Mucosa of descending colon (tissue), 3 donors: ENCODE results near the gene MAP4K1. TPM values are rescaled to one million over a fixed set of nuclear protein-coding genes. Genes with fewer than 3 reads are reported as not detected.

Experiments used
- ATAC-seq: fragments of 200-7000 bp; cut with Tn5 transposase; one replicate; pipeline ENCODE4 v1.9.1; 2020; ENCODE audit warnings: mild to moderate bottlenecking, moderate library complexity
- DNase-seq, 3 donors: peaks; one replicate each; pipeline ENCODE4 v3.0.0-alpha.2; 2020
- H3K36me3 ChIP-seq: fragments of 200-600 bp; one replicate; pipeline ENCODE4 v1.8.0; 2021; ENCODE audit warnings: low read depth, mild to moderate bottlenecking
- H3K4me1 ChIP-seq: fragments of 200-600 bp; one replicate; pipeline ENCODE4 v1.8.0; 2021; ENCODE audit warnings: low read depth, mild to moderate bottlenecking
- H3K4me3 ChIP-seq: fragments of 200-600 bp; one replicate; pipeline ENCODE4 v1.8.0; 2021; ENCODE audit warnings: mild to moderate bottlenecking
- H3K9me3 ChIP-seq: fragments of 200-600 bp; one replicate; pipeline ENCODE4 v1.8.0; 2021; ENCODE audit warnings: mild to moderate bottlenecking
- CTCF ChIP-seq: fragments of 200-600 bp; IDR thresholded peaks from one replicate; pipeline ENCODE4 v1.8.0; 2022; ENCODE audit warnings: antibody characterized with exemption, mild to moderate bottlenecking
- intact Hi-C, 2 donors: fragments of 100-400 bp; cut with DNase I in 1 of 2; cut with micrococcal nuclease in 1 of 2; formaldehyde crosslinking; loops; one replicate each; pipeline versions ENCODE4 v1.11.0 to v1.11.1; 2022; cut with DNase I, micrococcal nuclease
- total RNA-seq, 3 donors: library from RNA; stranded (reverse); fragmentation: NEBNext Ultra II Directional in 2 of 3; extraction: Animal tissue kit (Norgen Biotek cat#: 25700) in 2 of 3; gene quantifications; one replicate each; pipeline versions ENCODE4 v1.2.1 to v1.2.4, GENCODE V29; 2021 to 2023
- donor health status: DM: no; HTN: no; CAD: no; lungs with moderate emphysema.
- donor health status: DM: no; HTN: no; CAD: no.
- donor health status: DM: no; HTN: yes; CAD: no.

The MAP4K1 gene
- total RNA-seq, 3 donors from 2014 or later: 6.9 to 10.6 (median 7.4) TPM

DNA sequence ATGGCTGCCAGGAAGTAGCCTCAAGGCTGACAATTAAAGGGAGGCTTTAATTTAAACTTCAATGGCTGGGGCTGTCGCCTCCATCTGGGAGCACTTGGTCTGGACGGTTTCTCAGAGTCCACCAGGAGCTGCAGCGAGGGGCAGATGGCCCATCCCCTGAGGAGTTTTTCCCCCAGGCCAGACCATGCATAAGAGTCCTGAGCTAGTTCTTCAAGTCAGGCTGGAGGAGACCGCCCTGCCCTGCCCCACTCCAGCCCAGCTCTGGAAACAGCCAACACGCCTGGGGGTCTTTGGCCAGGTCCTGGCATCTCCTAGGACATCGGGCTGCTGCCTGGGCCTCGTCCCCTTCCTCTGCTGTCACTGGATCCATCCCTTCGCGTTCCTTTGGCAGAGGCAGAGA lies 24.4 kb upstream of the MAP4K1 start:
- Histone ChIP-seq H3K9me3 (no peaks in the 10 kb centered on the region), H3K4me1 (peaks cover 22% of the 10 kb centered on the region), H3K36me3 (no peaks in the 10 kb centered on the region), H3K4me3 (no peak overlapping the region)
- TF ChIP-seq CTCF: no peak
- no peak for ATAC-seq
- DNase-seq: peak in 1 of 3 donors; percentile 12
- intact Hi-C loops: no loop called here

GRCh38 chr19:38640368-38640767 lies 22.6 kb upstream of the MAP4K1 start:
- no peaks in the 10 kb centered on the region for H3K36me3 ChIP-seq
- TF ChIP-seq CTCF: no peak
- peaks cover 29% of the 10 kb centered on the region for H3K4me1 ChIP-seq
- intact Hi-C loops: no loop called here
- ATAC-seq: peak; percentile 30
- no peak for DNase-seq
- no peak overlapping the region for H3K4me3 ChIP-seq
- H3K9me3 ChIP-seq: no peaks in the 10 kb centered on the region

- H3K36me3 ChIP-seq: no peaks in the 10 kb centered on the region
- no peaks in the 10 kb centered on the region for H3K9me3 ChIP-seq
- no peak for TF ChIP-seq CTCF
- H3K4me1 ChIP-seq: peaks cover 29% of the 10 kb centered on the region
- no peak overlapping the region for H3K4me3 ChIP-seq
- intact Hi-C loops: loop anchor here in 1 of 2 donors (10.0 kb wide), 1 partner anchor 235 kb away; the partner anchor contains the start of gene FAM98C
- ATAC-seq (no peak), DNase-seq (no peak)
Measured at GRCh38 chr19:38639679-38640078, 21.9 kb upstream of the MAP4K1 start.

- intact Hi-C loops: loop anchor here in 1 of 2 donors (10.0 kb wide), 1 partner anchor 234 kb away; the partner anchor contains the start of gene FAM98C
- DNase-seq: no peak
- TF ChIP-seq CTCF: no peak
- H3K36me3 ChIP-seq: no peaks in the 10 kb centered on the region
- ATAC-seq: no peak
- H3K9me3 ChIP-seq: no peaks in the 10 kb centered on the region
- peaks cover 26% of the 10 kb centered on the region for H3K4me1 ChIP-seq
- no peak overlapping the region for H3K4me3 ChIP-seq
Measured at GRCh38 chr19:38638461-38638860, 20.7 kb upstream of the MAP4K1 start.

DNA sequence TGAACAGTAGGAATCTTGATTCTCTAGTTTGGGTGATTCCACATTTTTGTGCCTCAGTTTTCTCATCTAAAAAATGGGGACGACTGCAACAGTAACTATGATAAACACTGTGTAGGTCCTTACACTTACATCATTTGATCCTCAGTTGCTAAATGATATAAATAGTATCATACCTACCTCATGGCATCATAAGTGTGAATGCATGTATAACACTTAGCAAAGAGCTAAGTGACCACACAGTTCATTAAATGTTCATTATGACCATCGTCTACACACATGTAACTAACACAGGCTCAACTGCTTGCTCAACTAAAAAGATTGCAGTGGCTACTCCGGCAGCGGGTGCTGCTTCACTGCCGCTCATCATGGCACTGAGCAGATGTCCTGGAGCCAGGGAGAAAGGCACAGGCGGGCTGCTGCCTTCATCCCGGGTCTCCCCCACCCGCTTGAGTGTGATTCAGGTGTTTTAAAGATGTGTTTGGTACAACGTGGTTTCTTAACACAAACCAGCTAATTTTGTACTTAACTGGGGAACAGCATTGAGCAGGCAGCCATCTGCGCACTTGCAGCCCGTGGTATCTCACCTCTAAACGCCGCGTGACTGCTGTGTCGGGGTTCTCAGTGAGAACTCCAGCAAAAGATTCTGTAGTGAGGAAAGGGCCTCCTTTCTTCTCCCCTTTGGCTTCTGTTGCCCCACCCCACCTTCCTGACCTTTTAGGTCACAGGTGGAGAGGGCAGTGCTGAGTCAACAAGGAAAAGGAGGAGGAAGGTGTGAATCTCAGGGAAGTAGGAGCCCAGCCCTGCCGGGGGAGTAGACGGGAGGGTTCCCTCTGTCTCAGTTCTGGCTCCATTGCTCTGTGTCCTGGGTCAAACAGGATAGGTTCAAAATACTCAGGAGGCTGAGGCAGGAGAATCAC lies 18.0 kb upstream of the MAP4K1 start:
- intact Hi-C loops: loop anchor here in 1 of 2 donors (10.0 kb wide), 1 partner anchor 231 kb away; the partner anchor contains the start of gene FAM98C
- DNase-seq (peak in 1 of 3 donors; percentile 50), ATAC-seq (peak; percentile 24)
- no peaks in the 10 kb centered on the region for H3K36me3 ChIP-seq
- no peaks in the 10 kb centered on the region for H3K9me3 ChIP-seq
- no peak for TF ChIP-seq CTCF
- H3K4me1 ChIP-seq: peaks cover 22% of the 10 kb centered on the region
- H3K4me3 ChIP-seq: no peak overlapping the region
